ENCODE measurements around the gene E2F8. TPM values are rescaled to one million over a fixed set of nuclear protein-coding genes. Genes with fewer than 3 reads are reported as not detected.
"Not testable (repeated sequence)": the region's sequence is repeated elsewhere in the genome, so short reads cannot be mapped to it uniquely, and the experiment has no call there.

The E2F8 gene, protein sequence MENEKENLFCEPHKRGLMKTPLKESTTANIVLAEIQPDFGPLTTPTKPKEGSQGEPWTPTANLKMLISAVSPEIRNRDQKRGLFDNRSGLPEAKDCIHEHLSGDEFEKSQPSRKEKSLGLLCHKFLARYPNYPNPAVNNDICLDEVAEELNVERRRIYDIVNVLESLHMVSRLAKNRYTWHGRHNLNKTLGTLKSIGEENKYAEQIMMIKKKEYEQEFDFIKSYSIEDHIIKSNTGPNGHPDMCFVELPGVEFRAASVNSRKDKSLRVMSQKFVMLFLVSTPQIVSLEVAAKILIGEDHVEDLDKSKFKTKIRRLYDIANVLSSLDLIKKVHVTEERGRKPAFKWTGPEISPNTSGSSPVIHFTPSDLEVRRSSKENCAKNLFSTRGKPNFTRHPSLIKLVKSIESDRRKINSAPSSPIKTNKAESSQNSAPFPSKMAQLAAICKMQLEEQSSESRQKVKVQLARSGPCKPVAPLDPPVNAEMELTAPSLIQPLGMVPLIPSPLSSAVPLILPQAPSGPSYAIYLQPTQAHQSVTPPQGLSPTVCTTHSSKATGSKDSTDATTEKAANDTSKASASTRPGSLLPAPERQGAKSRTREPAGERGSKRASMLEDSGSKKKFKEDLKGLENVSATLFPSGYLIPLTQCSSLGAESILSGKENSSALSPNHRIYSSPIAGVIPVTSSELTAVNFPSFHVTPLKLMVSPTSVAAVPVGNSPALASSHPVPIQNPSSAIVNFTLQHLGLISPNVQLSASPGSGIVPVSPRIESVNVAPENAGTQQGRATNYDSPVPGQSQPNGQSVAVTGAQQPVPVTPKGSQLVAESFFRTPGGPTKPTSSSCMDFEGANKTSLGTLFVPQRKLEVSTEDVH
- total RNA-seq, result 0.62 TPM

DNA sequence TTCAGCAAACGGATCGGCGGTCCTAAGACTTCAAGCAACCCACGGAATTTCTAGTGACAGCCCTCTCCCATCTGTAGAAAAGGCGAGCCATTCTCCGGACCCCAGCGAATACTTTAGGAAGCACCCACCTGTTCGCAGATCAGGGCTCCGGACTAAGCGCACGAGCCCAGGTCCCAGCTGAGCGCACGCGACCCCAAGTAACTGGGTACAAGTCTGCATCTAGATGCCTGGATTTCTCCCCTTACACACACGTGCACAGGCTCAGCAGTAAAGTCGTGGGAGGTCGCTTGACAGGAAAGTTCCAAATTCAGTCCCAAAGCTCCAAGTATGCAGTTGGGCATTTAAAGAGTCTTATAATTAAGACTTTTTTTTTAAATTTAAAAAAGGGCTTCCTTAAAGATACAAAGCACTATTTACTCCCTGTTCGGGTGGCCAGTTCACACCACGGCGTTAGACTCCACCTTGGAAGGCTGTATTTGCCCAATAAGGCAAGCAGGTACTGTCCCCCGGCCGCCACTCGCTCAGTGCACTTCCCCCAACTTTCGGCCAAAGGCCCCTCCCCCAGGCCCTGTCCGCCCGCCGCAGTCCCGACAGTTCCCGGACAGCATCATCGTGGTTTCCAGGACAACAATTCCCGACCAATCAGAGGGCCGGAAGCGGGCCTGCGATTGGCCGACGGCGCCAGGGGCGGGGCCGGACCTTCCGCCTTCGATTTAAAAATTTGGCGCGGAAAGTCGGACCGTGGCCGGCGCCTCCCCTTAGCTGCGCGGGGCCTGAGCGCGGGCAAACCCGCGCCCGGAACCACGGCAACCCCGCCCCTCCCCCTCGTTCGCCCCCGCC, at the start of gene E2F8:
E2F8 (minus strand) TSS at position 526 of the 840 bp plus-strand sequence. CDS start 824 bp downstream, outside the sequence.
- DNase-seq, result peak; percentile 90

DNA sequence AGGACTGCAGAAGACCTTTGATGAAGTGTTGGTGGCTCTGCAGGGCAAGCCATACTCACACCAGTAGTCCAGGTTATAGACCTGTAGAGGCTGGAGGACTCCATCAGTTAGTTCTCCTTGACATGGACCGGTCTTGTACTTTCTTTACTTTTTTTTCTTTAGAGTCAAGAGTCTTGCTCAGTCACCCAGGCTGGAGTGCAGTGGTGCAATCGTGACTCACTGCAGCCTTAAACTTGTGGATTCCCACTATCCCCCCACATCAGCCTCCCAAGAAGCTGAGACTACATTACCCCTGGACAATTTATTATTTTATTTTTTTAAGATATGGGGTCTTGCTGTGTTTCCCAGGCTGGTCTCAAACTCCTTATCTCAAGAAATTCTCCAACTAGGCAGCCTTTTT, 49.6 kb upstream of the E2F8 start:
- DNase-seq, result no peak

DNA sequence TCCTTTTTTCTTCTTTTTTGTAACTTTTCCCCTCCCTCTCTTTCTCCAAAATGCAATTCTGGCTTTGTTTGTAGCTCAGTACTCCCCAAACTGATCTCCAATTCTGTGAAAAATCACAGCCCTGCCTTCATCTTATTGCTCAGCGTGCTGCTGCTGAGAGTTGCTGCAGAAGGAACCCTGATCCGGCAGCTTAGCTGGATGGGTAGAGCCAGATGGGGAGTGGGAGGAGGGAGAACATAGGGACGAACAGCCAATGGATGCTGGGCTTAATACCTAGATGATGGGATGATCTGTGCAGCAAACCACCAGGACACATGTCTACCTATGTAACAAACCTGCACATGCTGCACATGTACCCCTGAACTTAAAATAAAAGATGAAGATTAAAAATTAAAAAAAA, 47.5 kb upstream of the E2F8 start:
- no peak for DNase-seq

DNA sequence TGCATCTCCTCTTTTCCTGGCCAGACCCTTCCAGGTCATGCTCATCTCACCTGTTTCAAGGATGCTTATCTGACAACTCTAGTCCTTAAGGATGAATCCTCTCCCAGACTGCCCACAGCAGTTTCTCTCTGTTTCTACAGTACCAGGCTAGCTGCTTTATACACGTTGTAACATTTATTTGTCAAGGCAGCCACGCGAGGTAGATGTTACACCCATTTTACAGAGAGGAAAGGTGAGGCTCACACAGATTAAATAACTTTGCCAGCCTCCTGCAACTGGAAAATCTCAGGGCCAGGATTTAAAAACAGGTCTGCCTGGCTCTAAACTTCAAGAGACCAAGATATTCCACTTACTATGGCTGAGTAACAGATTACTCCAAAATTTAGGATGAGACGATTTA, 45.7 kb upstream of the E2F8 start:
- DNase-seq, result no peak

DNA sequence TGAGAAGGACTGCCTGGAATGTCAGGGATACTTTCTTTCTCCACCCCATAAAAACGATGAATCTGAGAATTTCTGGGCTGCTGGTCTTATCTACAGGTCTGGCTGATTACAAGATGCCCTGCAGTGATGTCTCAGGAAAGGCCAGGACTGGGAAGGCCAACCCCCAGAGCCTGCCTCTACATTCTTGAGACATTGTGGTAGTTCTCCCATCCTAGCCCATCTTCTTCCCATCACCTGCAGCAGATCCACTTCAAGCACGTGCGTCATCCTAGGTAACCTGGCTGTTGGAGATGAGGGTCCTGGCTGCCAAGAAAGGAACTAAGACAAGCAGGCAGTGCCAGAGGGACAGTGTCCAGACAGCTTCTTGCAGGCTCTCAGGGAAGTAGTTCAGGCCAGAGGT, 44.1 kb upstream of the E2F8 start:
- DNase-seq, result no peak

DNA sequence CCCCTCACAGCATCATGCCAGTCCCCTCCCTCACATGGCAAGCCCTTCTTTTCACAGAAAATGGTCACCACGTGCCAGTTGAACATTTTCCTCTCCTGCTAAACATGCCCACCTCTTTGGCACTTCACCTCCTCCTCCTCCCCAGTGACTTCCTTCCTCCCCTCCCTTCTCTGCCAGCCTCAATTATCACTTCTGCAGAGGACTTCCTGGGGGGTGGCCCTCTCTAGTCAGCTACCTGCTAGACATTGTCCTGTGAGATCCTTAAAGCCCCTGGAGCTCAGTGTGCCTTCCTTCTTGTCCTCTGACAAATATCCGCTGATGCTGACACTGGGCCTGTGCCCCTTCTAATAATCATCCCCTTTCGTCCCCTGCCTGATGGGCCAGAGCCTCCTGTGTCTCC, 43.2 kb upstream of the E2F8 start:
- no peak for DNase-seq

DNA sequence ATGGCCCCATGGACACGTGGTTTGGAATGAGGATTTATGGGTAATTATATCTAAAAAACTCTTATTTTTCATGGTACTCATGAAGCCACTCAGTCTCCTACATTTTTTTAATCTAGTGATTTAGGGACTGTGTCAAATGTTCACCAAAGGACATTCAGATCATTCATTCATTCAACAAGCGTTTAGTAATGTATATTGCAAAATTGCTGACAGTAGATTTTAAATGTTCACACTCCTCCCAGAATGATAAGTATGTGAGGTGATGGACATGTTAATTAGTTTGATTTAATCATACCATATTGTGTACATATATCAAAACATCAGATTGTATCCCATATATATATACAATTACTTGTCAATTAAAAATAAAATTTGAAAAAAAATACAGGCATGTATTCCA, 40.8 kb upstream of the E2F8 start:
- DNase-seq, result no peak

DNA sequence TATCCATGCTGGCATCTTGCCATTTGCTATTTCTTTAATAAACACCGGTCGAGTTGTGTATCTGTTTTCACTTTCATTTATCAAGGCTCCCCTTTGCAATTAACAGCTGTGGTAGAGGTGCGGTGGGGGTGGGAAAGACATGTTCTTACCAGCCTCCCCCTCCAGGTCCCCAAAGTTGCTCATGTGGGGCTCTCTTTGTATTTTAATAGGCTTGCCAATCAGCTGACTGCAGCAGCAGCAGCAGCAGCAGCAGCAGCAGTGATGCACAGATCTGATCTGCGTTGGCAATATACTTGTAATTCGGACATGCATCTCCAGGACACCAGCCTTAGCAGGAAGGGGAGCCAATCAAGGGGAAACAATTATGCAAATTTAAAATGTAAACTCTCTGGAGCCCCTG, 40.3 kb upstream of the E2F8 start:
- no peak for DNase-seq

DNA sequence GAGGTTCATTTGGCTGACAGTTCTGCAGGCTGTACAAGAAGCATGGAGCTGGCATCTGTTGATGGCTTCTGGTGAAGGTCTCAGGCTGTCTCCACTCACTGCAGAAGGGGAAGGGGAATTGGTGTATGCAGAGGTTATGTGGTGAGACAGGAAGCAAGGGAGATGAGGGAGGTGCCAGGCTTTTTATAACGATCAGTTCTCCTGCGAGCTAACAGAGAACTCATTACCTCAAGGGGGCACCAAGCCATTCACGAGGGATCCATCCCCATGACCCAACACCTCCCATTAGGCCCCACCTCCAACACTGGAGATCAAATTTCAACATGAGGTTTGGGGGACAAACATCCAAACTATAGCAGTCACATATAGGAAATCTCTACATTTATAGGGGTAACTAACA, 38.7 kb upstream of the E2F8 start:
- no peak for DNase-seq

DNA sequence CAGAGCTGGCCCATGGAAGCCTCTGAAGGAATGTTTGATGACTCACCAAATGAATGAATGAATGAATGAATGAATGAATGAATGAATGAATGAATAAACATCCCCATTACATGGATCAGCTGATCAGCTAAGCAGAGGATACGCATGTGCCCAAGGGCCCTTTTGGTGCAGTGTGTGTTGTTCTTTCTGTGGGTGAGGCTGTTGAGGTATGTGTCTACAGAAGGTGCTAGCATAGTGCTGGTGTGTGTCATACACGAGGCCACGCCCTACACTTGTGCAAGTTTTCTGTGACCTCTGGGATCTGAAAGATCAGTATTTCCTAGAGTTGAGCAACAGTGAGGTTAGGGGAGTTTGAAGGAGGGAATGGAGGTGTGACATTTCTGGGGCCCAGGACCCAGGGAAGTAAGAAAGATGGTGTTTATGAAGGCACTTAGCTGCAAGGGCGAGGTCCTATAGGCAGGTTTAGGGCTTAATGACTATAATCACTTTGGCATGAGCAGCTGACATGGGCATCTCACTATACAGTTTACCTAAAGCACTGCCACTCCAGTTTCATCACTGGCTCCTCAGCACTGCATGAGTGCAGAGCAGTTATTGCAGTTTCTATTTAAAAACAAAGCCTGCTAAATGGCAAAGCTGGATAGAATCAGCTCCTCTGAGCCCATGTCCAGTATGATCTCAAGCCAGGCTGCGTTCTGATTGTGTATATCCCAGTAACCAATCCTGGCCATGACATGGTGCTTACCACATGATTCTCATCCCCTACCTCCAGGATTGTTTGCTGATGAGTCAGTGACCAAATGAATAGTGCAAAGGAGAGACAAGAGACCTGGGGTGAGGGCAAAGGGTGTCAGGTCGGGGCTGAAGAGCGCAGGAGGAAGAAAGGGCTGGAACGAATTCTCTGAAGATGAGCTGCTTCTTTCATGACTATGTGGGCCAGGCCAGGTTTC, 36.4 kb upstream of the E2F8 start:
- no peak for DNase-seq

DNA sequence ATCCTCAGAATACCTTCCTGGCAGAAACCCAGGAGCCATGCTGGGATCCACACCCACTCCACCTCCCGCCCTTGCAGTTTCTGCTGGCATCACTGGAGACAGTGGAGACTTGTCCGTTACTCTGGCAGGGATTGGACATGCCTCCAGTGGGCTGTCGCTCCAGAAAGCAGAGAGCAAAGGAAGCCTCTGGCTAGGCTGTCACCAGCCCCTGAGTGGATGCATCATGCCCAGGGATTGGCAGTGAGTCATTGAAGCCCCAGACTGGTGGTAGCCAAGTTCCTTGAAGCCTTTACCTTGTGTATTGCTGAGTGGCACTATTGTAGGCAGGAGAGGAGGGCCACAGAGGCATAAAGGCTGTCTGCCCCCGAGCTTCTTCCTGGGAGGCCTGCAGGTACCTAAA, 34.8 kb upstream of the E2F8 start:
- no peak for DNase-seq

DNA sequence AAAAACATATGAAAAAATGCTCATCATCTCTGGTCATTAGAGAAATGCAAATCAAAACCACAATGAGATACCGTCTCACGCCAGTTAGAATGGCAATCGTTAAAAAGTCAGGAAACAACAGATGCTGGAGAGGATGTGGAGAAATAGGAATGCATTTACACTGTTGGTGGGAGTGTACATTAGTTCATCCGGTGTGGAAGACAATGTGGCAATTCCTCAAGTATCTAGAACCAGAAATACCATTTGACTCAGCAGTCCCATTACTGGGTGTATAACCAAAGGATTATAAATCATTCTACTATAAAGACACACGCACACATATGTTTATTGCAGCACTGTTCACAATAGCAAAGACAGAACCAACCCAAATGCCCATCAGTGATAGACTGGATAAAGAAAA, 32.5 kb upstream of the E2F8 start:
- DNase-seq, result not testable (repeated sequence)

DNA sequence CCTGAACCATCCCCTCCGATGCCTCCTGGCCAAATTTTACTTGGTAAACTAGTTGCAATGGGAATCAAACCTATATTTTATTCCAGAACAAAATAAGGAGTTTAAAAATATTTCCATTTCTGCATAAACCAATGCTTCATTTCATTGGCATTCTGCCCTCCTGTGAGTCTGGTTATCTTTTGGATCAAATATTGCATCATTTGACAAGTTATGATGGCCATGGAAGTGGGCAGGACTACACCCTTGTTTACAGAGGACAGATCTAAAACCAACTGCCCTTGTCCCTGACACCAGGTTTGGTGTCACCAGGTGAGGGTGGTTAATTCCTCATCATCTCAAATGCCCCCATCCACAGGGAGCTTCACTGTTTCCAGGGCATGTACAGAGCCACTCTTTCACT, 28.2 kb upstream of the E2F8 start:
- no peak for DNase-seq

DNA sequence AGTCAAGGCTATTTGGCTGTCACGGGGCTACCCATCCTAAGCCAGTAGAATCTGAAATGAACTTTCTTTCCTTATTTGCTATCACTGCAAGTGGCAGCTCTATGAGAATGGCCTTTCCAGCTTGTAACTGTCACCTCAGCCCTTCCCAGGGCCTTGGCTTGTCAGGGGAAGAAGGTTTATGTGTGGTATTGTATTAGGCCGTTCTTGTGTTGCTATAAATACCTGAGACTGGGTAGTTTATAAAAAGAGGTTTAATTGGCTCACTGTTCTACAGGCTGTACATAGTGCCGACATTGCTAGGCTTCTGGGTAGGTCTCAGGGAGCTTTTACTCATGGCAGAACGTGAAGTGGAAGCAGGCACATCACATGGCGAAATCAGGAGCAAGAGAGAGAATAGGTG, 26.8 kb upstream of the E2F8 start:
- DNase-seq, result no peak

DNA sequence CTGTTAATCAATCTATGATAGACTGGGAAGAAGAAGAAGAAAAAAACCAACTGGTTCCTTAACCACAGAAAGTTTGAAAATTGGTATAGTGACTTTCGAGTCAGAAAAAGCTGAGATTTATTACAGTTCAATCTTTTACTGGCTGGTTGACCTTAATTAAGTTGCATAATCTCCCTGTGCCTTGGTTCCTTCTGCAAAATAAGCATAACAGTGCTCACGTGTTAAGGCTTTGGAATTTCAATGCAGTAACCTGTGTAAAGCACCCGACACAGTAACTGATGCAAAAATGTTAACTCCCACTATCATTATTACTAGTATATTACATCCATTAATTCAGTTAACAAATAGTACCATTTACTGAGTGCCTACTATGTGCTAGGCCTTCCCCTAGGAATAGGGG, 22.6 kb upstream of the E2F8 start:
- DNase-seq, result no peak

DNA sequence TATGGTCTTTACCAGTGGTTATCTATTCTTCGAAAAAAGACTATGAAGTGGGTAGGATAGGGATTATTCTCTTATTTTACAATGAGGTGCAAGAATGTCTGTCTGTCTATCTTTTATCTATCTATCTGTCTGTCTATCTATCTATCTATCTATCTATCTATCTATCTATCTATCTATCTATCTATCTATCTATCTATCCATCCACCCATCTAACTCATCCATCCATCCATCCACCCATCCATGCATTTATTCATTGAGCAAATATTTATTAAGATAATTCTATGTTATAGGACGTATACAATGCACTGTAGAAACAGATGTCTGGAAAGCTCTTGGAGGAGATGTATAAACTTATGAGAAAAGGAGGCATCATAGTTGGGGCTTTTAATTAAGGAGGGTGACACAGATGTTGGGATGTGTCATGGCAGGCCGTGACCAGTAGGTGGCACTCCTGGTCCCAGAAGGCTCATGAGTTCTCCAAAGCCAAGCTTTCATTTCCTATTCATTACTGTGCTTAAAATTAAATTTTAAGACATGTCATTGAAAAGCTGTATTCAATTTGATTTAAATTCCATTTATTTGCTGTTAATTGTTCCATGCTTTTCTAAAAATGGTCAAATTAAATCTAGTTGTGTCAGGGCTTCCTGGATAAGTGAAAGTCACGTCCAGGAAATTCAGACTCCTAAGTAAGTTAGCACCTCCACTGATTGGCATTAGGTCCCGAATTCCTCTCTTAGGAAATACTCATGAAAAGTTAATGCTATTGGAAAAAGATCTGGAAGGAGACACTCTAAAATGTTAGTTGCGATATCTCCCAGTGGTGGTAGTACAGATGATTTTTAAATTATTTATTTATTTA, 19.0 kb upstream of the E2F8 start:
- DNase-seq, result peak; percentile 33

DNA sequence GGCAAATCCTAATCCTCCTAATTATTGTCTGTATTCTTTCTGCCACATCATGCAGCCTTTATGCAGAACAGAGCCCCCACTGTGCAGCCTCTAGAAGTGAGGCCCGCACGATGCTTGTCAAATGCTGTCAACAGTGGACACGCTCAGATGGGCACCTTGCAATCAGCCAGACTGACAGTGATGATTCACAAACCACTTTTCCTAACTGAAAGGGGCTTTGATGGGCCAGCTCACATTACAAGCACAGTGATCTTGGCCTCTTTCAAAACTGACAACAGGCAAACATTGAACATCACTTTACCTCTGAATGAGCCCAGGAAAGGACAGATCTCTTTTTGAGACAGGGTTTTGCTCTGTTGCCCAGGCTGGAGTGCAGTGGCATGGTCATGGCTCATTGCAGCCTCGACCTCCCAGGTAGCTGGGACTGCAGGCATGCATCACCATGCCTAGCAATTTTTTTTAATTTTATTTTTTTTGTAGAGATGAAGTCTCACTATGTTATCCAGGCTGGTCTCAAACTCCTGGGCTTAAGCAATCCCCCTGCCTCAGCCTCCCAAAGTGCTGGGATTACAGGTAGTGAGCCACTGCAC, 18.0 kb upstream of the E2F8 start:
- DNase-seq, result no peak

DNA sequence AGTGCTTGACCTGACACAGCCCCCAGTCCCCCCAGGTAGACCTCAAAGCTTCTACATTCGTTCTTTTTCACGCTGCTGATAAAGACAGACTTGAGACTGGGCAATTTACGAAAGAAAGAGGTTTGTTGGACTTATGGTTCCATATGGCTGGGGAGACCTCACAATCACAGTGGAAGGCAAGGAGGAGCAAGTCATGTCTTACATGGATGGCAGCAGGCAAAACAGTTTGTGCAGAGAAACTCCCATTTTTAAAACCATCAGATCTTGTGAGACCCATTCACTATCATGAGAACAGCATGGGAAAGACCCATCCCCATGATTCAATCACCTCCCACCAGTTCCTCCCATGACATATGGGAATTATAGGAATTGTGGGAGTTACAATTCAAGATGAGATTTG, 13.7 kb upstream of the E2F8 start:
- DNase-seq, result not testable (repeated sequence)

DNA sequence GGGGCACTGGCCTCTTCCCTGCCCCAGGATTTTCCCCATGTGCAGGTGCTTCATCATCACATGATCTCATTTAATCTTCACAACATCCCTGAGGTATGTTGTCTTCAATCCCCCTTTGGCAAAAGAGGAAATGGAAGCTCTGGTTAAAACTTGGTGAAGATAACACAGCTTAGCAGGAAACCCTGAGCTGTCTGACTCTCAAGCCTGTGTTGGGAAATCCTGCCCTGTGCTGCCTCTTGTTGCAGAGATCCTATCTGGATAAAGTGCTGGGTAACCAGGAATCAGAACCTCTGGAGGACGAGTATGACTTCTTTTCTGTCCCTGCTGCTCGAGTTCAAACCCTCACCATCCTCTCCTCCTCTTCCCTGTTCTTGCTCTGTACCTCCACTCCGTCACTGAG, 13.1 kb upstream of the E2F8 start:
- no peak for DNase-seq

DNA sequence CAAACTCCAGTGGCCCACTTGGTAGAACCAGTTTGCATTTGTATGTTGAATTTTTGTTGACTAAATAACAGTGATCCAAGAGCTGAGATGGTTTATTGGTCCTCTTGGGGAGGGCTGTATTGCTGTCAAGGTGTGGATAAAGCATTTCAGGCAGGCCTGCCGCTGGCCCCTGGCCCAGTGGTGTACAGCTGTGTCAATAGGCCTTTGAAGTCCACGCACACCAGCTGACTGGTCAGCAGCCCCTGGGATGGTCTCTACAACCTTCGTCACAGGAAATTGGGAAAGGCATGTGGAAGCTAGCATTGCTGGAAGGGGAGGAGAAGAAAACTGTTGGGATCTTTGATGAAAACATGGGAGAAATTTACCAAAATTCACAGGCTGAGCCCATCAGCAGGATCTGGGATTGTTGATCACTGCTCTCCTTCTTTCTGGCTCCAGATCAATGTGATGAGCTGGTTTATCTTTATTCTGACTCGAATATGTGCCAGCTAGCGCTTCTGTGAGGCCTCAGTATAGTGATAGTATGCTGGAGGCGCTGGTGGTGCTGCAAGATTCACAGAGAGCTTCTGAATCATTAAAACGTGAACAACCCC, 12.5 kb upstream of the E2F8 start:
- DNase-seq, result no peak

Measured in occipital lobe (tissue), 2 donors.